Colonic mucosa (tissue), 4 donors: ENCODE results near the gene UTF1. TPM values are rescaled to one million over a fixed set of nuclear protein-coding genes. Genes with fewer than 3 reads are reported as not detected.

Experiments
- DNase-seq: peaks from one replicate; pipeline ENCODE4 v3.0.0-alpha.2; 2020
- H3K27ac ChIP-seq: fragments of 200-600 bp; one replicate; pipeline ENCODE4 v1.8.0; 2021
- H3K27me3 ChIP-seq: fragments of 200-600 bp; one replicate; pipeline ENCODE4 v1.8.0; 2021
- H3K36me3 ChIP-seq: fragments of 200-600 bp; one replicate; pipeline ENCODE4 v1.8.0; 2021
- H3K4me1 ChIP-seq: fragments of 200-600 bp; one replicate; pipeline ENCODE4 v1.8.0; 2021; ENCODE audit warnings: mild to moderate bottlenecking
- H3K4me3 ChIP-seq: fragments of 200-600 bp; one replicate; pipeline ENCODE4 v1.8.0; 2021
- H3K9ac ChIP-seq, 2 donors: one replicate each; pipeline ENCODE4 v1.7.0; 2013; ENCODE audit warnings: control low read depth in 2 of 2, low read depth in 2 of 2, low read length in 2 of 2
- H3K9me3 ChIP-seq: fragments of 200-600 bp; one replicate; pipeline ENCODE4 v1.8.0; 2021
- CTCF ChIP-seq: fragments of 200-600 bp; IDR thresholded peaks from one replicate; pipeline ENCODE4 v1.8.0; 2022; ENCODE audit warnings: antibody characterized with exemption, mild to moderate bottlenecking
- intact Hi-C: fragments of 100-400 bp; cut with DNase I; formaldehyde crosslinking; loops from one replicate; pipeline ENCODE4 v1.14.1; 2022
- total RNA-seq, 2 donors: library from RNA; stranded (reverse); fragmentation: NEBNext Ultra II Directional in 1 of 2; extraction: Animal tissue kit (Norgen Biotek cat#: 25700) in 1 of 2; gene quantifications; one replicate each; pipeline ENCODE4 v1.2.1, GENCODE V29; 2021
- donor health status: healthy.
- donor health status: DM: no; HTN: no; CAD: no.
- donor health status: DM: no; HTN: no; CAD: no.

UTF1 gene
- not detected for total RNA-seq

GRCh38 chr10:133230044-133230361, at the start of gene UTF1:
Gene UTF1, plus strand, starts transcription at chr10:133230217. Its CDS starts 72 bp downstream, at chr10:133230289.
- DNase-seq: no peak
- Histone ChIP-seq H3K27ac (no peak within 1 kb of the TSS), H3K4me1 (no peaks in the 10 kb centered on the region), H3K9ac (no peak within 1 kb of the TSS), H3K27me3 (peaks cover 38% of the 10 kb centered on the region), H3K36me3 (no peaks in the 10 kb centered on the region), H3K4me3 (no peak within 1 kb of the TSS), H3K9me3 (no peaks in the 10 kb centered on the region)
- intact Hi-C loops: no loop called here
- TF ChIP-seq CTCF: no peak

GRCh38 chr10:133180965-133181639, 48.9 kb upstream of the UTF1 start:
- intact Hi-C loops: no loop called here
- no peak for DNase-seq
- H3K4me1 ChIP-seq: no peaks in the 10 kb centered on the region

GRCh38 chr10:133182190-133182589, 47.8 kb upstream of the UTF1 start:
- no peak overlapping the region for H3K9ac ChIP-seq
- no peaks in the 10 kb centered on the region for H3K9me3 ChIP-seq
- H3K4me3 ChIP-seq: no peak overlapping the region
- no peak for TF ChIP-seq CTCF
- H3K27me3 ChIP-seq: no peaks in the 10 kb centered on the region
- no peaks in the 10 kb centered on the region for H3K4me1 ChIP-seq
- DNase-seq: no peak
- intact Hi-C loops: no loop called here
- no peaks in the 10 kb centered on the region for H3K36me3 ChIP-seq
- H3K27ac ChIP-seq: no peak overlapping the region

More at GRCh38 chr10:133180965-133181639, 48.9 kb upstream of the UTF1 start:
- H3K27me3 ChIP-seq: no peaks in the 10 kb centered on the region
- TF ChIP-seq CTCF: no peak
- H3K9ac ChIP-seq: no peak overlapping the region
- H3K4me3 ChIP-seq: no peak overlapping the region
- no peaks in the 10 kb centered on the region for H3K36me3 ChIP-seq
- no peaks in the 10 kb centered on the region for H3K9me3 ChIP-seq
- no peak overlapping the region for H3K27ac ChIP-seq

- Histone ChIP-seq H3K36me3 (no peaks in the 10 kb centered on the region), H3K9me3 (no peaks in the 10 kb centered on the region), H3K4me1 (no peaks in the 10 kb centered on the region), H3K9ac (no peak overlapping the region), H3K27ac (no peak overlapping the region), H3K27me3 (no peaks in the 10 kb centered on the region), H3K4me3 (no peak overlapping the region)
- TF ChIP-seq CTCF: no peak
- intact Hi-C loops: no loop called here
- no peak for DNase-seq
Measured at GRCh38 chr10:133182791-133183645, 47.0 kb upstream of the UTF1 start.

GRCh38 chr10:133183646-133184378, 46.2 kb upstream of the UTF1 start:
- no peak for TF ChIP-seq CTCF
- H3K36me3 ChIP-seq: no peaks in the 10 kb centered on the region
- H3K27ac ChIP-seq: no peak overlapping the region
- H3K9me3 ChIP-seq: no peaks in the 10 kb centered on the region
- DNase-seq: no peak
- intact Hi-C loops: no loop called here
- no peaks in the 10 kb centered on the region for H3K27me3 ChIP-seq
- H3K9ac ChIP-seq: no peak overlapping the region
- H3K4me1 ChIP-seq: no peaks in the 10 kb centered on the region
- H3K4me3 ChIP-seq: no peak overlapping the region
